ENCODE data around the gene SREK1.

SREK1 gene

DNA sequence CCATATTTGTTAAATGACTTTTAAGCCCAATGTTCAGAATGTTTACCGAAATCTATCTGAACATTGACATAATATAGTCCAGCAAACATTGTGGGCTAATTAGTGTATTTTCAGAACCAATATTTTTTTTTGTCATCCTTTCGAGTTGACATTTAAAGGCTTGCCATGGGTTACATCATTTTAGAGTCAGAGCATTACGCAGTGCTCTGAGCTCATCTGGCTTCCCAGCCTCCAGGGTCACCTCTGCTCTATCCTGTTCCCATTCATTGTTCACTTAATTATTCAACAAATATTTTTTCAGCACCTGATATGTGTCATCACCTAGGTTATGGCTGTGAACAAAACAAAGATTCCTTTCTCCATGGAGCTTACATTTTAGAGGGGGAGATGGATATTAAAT, 80.2 kb downstream of the SREK1 start:
- no peak for DNase-seq

DNA sequence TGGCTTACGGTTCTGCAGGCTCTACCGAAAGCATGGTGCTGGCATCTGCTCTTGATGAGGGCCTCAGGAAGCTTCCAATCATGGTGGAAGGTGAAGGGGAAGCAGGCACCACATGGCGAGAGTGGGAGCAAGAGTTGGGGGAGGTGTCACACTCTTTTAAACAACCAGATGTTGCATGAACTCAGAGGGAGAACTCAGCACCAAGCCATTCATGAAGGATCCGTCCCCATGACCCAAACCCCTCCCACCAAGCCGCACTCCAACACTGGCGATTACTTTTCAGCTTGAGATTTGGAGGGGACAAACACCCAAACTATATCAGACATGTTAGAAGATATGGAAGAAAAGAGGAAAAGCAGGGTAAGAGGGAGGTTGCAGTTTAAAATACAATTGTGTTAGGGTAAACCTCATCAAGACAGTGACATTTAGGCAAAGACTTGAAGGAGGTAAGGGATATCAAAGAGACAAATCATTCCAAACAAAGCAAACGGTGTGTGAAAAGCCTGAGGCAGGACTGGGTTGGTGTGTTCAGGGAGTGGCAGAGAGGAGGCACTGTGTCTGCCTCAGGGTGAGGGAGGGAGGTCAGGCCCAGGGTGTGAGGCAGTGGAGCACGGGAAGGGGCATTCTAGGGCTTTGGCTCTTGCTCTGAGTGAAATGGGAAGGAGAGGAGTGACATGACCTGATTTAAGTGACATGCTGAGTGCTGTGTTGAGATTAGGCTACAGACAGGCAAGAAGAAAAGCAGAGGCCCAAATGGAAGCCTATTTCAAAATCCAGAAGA, 80.9 kb downstream of the SREK1 start:
- DNase-seq, result no peak

DNA sequence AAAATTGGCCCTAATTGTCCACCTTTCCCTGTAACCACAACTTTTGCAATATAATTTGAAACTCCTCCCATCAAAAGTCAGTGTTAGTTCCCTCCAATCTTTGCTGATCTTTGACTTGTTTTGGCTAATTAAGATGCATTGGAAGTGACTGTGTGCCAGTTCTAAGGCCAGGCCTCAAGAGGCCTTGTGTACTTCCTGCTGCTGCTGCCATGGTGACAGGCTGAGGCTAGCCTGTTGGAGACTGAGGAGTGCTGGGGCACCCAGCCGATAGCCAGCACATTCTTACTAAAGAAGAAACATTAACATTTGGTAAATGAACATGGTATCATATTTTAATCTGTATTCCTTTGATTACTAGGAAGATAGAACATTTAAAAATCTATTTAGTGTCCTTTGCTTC, 86.5 kb downstream of the SREK1 start:
- DNase-seq, result no peak

DNA sequence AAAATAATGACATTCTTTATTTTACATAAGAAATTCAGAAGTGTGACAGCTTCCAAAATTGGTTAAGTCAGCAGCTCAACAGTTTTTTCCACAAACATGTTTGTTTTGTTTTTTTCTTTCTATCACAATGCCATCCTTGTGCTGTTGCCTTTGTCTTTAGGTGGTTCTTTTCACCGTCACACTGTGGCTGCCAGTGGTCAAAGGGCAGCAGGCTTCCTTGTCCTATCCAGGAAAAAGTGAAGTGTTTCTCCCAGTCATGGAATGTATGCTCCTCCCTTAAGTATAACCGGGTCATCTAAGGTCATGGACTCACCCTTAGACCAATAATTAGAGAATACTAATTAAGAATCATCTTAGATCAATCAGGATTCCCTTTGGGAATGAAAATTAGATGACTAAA, 87.4 kb downstream of the SREK1 start:
- DNase-seq, result no peak

DNA sequence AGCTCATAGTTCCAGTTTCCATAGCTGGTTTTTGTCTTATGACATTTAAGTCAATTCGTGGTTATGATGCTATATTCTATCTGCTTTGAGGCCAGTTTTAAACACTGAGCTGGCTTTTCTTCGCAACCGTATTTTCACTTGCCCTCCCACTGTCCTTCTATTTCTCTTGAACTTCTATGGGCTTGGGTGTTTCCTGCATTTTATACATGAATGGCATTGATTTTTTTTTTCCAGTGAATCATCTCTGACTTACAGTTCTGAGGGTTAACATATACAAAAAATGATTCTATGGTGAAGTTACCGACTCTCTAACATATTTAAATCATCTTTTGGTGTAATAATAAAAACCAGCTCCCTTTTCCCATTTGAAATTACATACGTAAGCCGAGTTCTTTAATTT, 88.2 kb downstream of the SREK1 start:
- no peak for DNase-seq

DNA sequence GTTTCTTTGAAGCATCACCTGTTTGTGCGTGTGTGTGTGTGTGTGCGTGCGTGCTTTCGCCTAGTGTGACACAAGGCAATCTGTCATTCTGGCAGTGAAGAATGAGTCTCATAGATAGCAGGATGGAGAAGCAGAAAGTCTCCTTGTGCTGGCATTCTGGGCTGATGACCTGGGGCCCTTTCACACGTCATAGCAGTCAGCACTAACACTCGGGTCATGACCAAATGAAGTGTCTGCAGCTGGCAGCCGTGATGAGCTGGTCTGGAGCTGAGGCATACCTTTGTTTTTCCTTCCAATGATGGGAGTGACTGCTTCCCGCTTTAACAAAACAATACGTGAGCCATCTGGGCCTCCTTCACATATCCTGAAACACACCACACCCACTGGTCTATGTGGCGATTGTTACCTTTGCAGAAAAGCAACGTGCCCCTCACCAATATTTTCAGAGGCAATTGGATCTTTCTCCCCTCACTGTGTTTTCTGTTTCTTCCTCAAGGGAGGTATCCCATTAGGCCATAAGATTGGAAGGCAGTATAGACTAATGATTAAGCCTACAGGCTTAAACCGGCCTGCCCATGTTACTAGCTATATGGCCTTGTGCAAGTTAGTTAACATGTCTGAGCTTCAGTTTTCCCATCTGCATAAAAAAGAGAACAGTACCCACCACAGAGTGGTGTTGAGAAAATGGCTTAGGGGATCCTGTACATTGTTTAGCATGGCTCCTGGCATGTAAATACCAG, 88.8 kb downstream of the SREK1 start:
- peak in 1 of 2 experiments; percentile 42 for DNase-seq

All from NCI-H187 (cell line).